ENCODE data around the gene TAAR2.

The TAAR2 gene

DNA sequence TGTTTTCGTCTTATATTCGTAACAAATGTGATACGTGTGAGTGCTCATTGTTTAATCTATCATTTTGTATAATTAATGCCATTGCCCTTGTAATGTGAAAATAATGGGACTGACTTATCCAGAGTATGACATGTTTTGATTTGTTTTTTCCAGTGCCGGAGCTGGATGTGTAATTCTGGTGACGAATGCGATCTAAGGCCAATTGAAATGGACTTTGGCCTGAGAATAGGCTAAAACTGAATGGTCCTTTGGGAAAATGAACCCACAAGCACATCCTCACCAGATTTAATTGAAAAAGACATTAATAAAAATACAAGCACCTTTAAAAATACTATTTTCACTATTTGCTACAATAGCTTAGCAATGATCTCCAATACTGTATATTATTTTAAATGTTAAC, 27.9 kb downstream of the TAAR2 start:
- DNase-seq (ENCODE audit: low read depth in 2 of 2): no peak
- TF ChIP-seq, protein P1, sequence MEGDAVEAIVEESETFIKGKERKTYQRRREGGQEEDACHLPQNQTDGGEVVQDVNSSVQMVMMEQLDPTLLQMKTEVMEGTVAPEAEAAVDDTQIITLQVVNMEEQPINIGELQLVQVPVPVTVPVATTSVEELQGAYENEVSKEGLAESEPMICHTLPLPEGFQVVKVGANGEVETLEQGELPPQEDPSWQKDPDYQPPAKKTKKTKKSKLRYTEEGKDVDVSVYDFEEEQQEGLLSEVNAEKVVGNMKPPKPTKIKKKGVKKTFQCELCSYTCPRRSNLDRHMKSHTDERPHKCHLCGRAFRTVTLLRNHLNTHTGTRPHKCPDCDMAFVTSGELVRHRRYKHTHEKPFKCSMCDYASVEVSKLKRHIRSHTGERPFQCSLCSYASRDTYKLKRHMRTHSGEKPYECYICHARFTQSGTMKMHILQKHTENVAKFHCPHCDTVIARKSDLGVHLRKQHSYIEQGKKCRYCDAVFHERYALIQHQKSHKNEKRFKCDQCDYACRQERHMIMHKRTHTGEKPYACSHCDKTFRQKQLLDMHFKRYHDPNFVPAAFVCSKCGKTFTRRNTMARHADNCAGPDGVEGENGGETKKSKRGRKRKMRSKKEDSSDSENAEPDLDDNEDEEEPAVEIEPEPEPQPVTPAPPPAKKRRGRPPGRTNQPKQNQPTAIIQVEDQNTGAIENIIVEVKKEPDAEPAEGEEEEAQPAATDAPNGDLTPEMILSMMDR (IDR thresholded peaks at IDR 0.05; ENCODE audit: low read depth, low read length): no peak
- no peak overlapping the region for H3K4me3 ChIP-seq (replicated peaks in 1 of 2; ENCODE audit: low read depth in 2 of 2, low read length in 2 of 2)

DNA sequence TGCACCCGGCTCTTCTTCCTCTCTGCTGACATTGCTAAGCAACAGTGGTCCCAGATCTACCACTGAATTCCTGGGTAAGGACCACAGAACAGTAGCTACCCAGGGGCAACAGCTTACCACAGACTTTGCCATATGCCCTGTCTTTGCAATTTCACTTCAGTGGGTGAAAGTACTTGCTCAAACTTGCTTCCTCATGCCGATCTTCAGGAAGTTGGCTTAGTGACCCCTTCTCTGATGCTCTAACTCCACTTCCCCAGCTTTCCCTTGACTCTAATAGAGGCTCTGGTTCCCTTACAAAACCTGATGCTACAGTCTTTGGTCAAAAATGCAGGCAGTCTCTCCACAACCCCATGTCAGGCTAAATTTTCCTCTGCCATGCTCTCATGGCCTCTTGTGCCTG, 31.2 kb downstream of the TAAR2 start:
- no peak for DNase-seq (ENCODE audit: low read depth in 2 of 2)
- TF ChIP-seq, protein P1 (IDR thresholded peaks at IDR 0.05; ENCODE audit: low read depth, low read length): no peak
- H3K4me3 ChIP-seq (replicated peaks in 1 of 2; ENCODE audit: low read depth in 2 of 2, low read length in 2 of 2): no peak overlapping the region

- TF ChIP-seq, protein P1 (IDR thresholded peaks at IDR 0.05; ENCODE audit: low read depth, low read length): no peak
- H3K4me3 ChIP-seq (replicated peaks in 1 of 2; ENCODE audit: low read depth in 2 of 2, low read length in 2 of 2): no peak overlapping the region
These were observed 33.7 kb downstream of the TAAR2 start for GRCh38 chr6:132590362-132590761.

DNA sequence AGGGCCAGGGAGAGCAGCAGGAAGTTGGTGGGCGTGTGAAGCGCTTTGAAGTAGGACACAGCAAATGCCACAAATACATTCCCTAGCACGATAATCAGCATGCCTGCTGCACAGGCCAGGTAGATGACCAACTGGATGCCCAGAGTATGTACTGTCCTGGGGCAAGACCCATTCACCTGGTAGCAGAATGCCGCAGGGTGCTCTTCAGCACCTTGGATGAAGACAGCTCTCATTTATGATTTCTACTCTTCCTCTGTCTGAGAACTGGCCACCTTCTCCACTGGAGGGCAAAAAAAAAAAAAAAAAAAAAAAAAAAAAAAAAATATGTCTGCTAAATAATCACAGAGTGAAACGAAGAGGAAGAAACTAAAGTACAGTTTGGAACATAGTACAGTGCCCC, 34.6 kb downstream of the TAAR2 start, which contains the start of gene TAAR5:
Gene TAAR5 (minus strand): TSS at position 288 of the 400 bp plus-strand sequence. CDS start 55 bp downstream, at position 233.
- TF ChIP-seq, protein P1 (IDR thresholded peaks at IDR 0.05; ENCODE audit: low read depth, low read length): no peak
- no peak for DNase-seq (ENCODE audit: low read depth in 2 of 2)
- no peak within 1 kb of the TSS for H3K4me3 ChIP-seq (replicated peaks in 1 of 2; ENCODE audit: low read depth in 2 of 2, low read length in 2 of 2)

More at GRCh38 chr6:132590362-132590761, 33.7 kb downstream of the TAAR2 start:
- no peak for DNase-seq (ENCODE audit: low read depth in 2 of 2)

DNA sequence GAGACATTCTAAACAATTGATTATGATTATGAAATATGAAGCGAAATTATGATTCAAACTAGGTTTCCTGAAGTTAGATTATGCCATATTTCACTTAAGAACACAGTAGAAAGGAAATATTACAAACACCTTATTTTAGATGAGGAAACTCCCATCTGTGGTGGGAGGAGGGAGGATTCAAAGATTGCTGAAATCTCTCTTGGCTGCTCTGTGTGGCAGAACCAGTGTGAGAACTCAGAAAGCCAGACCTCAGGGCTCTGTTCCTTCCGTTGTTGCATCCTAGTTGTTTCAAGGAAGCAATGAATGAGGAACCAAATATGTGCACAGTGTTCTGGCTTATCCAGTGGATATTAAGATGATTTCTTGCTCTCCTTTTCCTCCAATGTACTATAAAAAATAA, 36.7 kb downstream of the TAAR2 start:
- TF ChIP-seq, protein P1 (IDR thresholded peaks at IDR 0.05; ENCODE audit: low read depth, low read length): no peak

GRCh38 chr6:132584698-132585097, 39.4 kb downstream of the TAAR2 start:
- TF ChIP-seq, protein P1 (IDR thresholded peaks at IDR 0.05; ENCODE audit: low read depth, low read length): no peak
- no peak overlapping the region for H3K4me3 ChIP-seq (replicated peaks in 1 of 2; ENCODE audit: low read depth in 2 of 2, low read length in 2 of 2)
- no peak for DNase-seq (ENCODE audit: low read depth in 2 of 2)

More for the DNA sequence above, 36.7 kb downstream of the TAAR2 start:
- H3K4me3 ChIP-seq (replicated peaks in 1 of 2; ENCODE audit: low read depth in 2 of 2, low read length in 2 of 2): no peak overlapping the region
- DNase-seq (ENCODE audit: low read depth in 2 of 2): no peak

GRCh38 chr6:132571774-132572173, 52.3 kb downstream of the TAAR2 start:
- H3K4me3 ChIP-seq (replicated peaks in 1 of 2; ENCODE audit: low read depth in 2 of 2, low read length in 2 of 2): no peak overlapping the region
- no peak for DNase-seq (ENCODE audit: low read depth in 2 of 2)
- TF ChIP-seq, protein P1 (IDR thresholded peaks at IDR 0.05; ENCODE audit: low read depth, low read length): no peak

All from cardiac fibroblast (primary cell).